ENCODE data around the gene BTBD9. TPM values are rescaled to one million over a fixed set of nuclear protein-coding genes. Genes with fewer than 3 reads are reported as not detected.

BTBD9 gene
- total and polyA plus RNA-seq, 2 donors (not counting 3 experiments of a cell fraction or from before 2014, with no cell fraction given) = 4.9 to 15.0 TPM

DNA sequence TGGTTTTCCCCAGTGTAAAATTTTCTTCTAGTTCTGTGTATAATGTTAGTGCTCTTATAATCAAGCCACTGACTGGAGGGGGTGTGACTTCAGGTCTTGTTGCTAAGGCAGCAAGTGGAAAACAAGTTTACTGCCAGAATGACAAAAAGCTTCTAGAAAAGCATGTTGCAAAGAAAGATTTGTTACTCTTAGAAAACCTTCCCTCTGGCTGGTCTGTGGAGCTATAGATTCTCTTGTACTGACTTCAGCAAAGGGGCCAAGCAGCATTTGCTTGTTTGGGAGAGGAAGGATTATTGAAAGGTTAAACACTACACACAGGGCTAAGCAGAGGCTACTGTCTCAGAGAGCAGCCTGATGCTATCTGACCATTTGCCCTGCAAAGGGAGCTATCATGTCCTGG is 288.8 kb downstream of the BTBD9 start:
- H3K27me3 ChIP-seq (ENCODE audit: control insufficient read depth in 2 of 2, insufficient read depth in 2 of 2, low read length in 2 of 2) = no peaks in the 10 kb centered on the region
- H3K9ac ChIP-seq (replicated peaks; ENCODE audit: extremely low read depth, insufficient read depth, low read length) = no peak overlapping the region
- H3K27ac ChIP-seq (ENCODE audit: insufficient read depth, low read depth, low read length) = no peak overlapping the region
- no peaks in the 10 kb centered on the region for H3K36me3 ChIP-seq (ENCODE audit: control insufficient read depth in 2 of 2, extremely low read depth in 1 of 2, insufficient read depth in 2 of 2, low read length in 2 of 2)
- no peaks in the 10 kb centered on the region for H3K79me2 ChIP-seq (ENCODE audit: control insufficient read depth, insufficient read depth, low read length)
- dilution Hi-C loops (cut with MboI; ENCODE audit: extremely low pct_ligation_motif_present, low sequenced_read_pairs) (no loop called here), intact Hi-C loops (cut with micrococcal nuclease) (no loop called here)
- ChIA-PET CTCF (interaction anchor here (0.6 kb wide), 1 partner anchor 16 kb away, joined by 3 read pairs; no protein-coding TSS in a partner anchor), POLR2A (no interaction called here)
- H4K20me1 ChIP-seq (replicated peaks; ENCODE audit: control insufficient read depth, extremely low read depth, insufficient read depth, low read length) = no peaks in the 10 kb centered on the region
- H3K4me1 ChIP-seq (ENCODE audit: control insufficient read depth, extremely low read depth, insufficient read depth, low read length) = peaks cover 10% of the 10 kb centered on the region
- H3K9me3 ChIP-seq (replicated peaks; ENCODE audit: control insufficient read depth, insufficient read depth, low read length) = no peaks in the 10 kb centered on the region
- DNase-seq (ENCODE audit: low read depth, low spot score) (no peak), FAIRE-seq (no peak)
- H2AFZ ChIP-seq (ENCODE audit: low read depth, low read length) = no peak overlapping the region
- TF ChIP-seq FOS (IDR thresholded peaks at IDR 0.05; ENCODE audit: borderline replicate concordance, insufficient read depth, low read length) = no peak
- BruUV-seq (replicated peaks) = no TSS peak
- H3K4me3 ChIP-seq (replicated peaks in 1 of 3; ENCODE audit: insufficient read depth in 1 of 3, low read depth in 1 of 3, low read length in 3 of 3) = no peak overlapping the region
- no peaks in the 10 kb centered on the region for H3K9me1 ChIP-seq (replicated peaks; ENCODE audit: control insufficient read depth, extremely low read depth, insufficient read depth, low read length)
- no peak overlapping the region for H3K4me2 ChIP-seq (ENCODE audit: insufficient read depth, low read length)

DNA sequence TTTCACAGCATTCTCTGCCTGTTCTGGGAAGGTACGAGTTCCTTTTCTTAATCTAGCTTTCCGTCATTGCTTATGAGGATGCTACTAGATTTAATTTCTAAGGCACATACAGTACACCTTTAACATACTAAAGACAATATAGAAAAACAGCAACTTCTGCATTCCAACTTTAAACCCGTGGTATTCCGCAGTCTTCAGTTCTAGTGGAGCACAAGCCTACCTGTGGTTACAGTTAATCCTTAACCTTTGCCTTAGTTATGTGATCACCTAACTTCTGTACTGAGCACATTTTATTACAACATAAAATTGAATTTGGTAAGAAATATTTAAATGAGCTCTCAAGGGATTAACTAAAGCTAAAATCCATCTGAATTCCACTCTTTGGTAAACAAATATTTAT is 289.5 kb downstream of the BTBD9 start:
- H3K4me3 ChIP-seq (replicated peaks in 1 of 3; ENCODE audit: insufficient read depth in 1 of 3, low read depth in 1 of 3, low read length in 3 of 3) = no peak overlapping the region
- no peak for FAIRE-seq
- TF ChIP-seq, protein P1, sequence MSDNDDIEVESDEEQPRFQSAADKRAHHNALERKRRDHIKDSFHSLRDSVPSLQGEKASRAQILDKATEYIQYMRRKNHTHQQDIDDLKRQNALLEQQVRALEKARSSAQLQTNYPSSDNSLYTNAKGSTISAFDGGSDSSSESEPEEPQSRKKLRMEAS (IDR thresholded peaks at IDR 0.05; ENCODE audit: insufficient read depth, insufficient read length) = no peak
- TF ChIP-seq MYC (IDR thresholded peaks at IDR 0.05; ENCODE audit: low read depth, low read length) = no peak
- TF ChIP-seq, protein P2, sequence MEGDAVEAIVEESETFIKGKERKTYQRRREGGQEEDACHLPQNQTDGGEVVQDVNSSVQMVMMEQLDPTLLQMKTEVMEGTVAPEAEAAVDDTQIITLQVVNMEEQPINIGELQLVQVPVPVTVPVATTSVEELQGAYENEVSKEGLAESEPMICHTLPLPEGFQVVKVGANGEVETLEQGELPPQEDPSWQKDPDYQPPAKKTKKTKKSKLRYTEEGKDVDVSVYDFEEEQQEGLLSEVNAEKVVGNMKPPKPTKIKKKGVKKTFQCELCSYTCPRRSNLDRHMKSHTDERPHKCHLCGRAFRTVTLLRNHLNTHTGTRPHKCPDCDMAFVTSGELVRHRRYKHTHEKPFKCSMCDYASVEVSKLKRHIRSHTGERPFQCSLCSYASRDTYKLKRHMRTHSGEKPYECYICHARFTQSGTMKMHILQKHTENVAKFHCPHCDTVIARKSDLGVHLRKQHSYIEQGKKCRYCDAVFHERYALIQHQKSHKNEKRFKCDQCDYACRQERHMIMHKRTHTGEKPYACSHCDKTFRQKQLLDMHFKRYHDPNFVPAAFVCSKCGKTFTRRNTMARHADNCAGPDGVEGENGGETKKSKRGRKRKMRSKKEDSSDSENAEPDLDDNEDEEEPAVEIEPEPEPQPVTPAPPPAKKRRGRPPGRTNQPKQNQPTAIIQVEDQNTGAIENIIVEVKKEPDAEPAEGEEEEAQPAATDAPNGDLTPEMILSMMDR (IDR thresholded peaks at IDR 0.05; ENCODE audit: extremely low read depth in 1 of 2, insufficient read depth in 1 of 2, low read depth in 1 of 2, low read length in 2 of 2) = no peak
- TF ChIP-seq GATA2 (IDR thresholded peaks at IDR 0.05; ENCODE audit: insufficient read depth, insufficient read length, low read depth, low read length) = no peak
- no peak for TF ChIP-seq FOS (IDR thresholded peaks at IDR 0.05; ENCODE audit: borderline replicate concordance, insufficient read depth, low read length)
- no peak for TF ChIP-seq POLR2AphosphoS5 (IDR thresholded peaks at IDR 0.05; ENCODE audit: insufficient read depth, low read depth, low read length)
- no peak for TF ChIP-seq JUN (IDR thresholded peaks at IDR 0.05; ENCODE audit: borderline replicate concordance, insufficient read depth, insufficient read length, low read depth)
- TF ChIP-seq POLR2A (IDR thresholded peaks at IDR 0.05; ENCODE audit: low read depth, low read length) = no peak
- TF ChIP-seq EZH2 (IDR thresholded peaks at IDR 0.05; ENCODE audit: borderline replicate concordance, low read depth, low read length, severe bottlenecking) = no peak
- H3K36me3 ChIP-seq (ENCODE audit: control insufficient read depth in 2 of 2, extremely low read depth in 1 of 2, insufficient read depth in 2 of 2, low read length in 2 of 2) = no peaks in the 10 kb centered on the region
- no peak overlapping the region for H3K9ac ChIP-seq (replicated peaks; ENCODE audit: extremely low read depth, insufficient read depth, low read length)
- intact Hi-C loops (cut with micrococcal nuclease) (no loop called here), dilution Hi-C loops (cut with MboI; ENCODE audit: extremely low pct_ligation_motif_present, low sequenced_read_pairs) (no loop called here)
- H4K20me1 ChIP-seq (replicated peaks; ENCODE audit: control insufficient read depth, extremely low read depth, insufficient read depth, low read length) = no peaks in the 10 kb centered on the region
- H2AFZ ChIP-seq (ENCODE audit: low read depth, low read length) = no peak overlapping the region
- H3K9me3 ChIP-seq (replicated peaks; ENCODE audit: control insufficient read depth, insufficient read depth, low read length) = no peaks in the 10 kb centered on the region
- no peaks in the 10 kb centered on the region for H3K79me2 ChIP-seq (ENCODE audit: control insufficient read depth, insufficient read depth, low read length)
- BruUV-seq (replicated peaks) = no TSS peak
- no peak for DNase-seq (ENCODE audit: low read depth, low spot score)
- no peaks in the 10 kb centered on the region for H3K9me1 ChIP-seq (replicated peaks; ENCODE audit: control insufficient read depth, extremely low read depth, insufficient read depth, low read length)
- no peak overlapping the region for H3K27ac ChIP-seq (ENCODE audit: insufficient read depth, low read depth, low read length)
- peaks cover 10% of the 10 kb centered on the region for H3K4me1 ChIP-seq (ENCODE audit: control insufficient read depth, extremely low read depth, insufficient read depth, low read length)
- no peak overlapping the region for H3K4me2 ChIP-seq (ENCODE audit: insufficient read depth, low read length)
- H3K27me3 ChIP-seq (ENCODE audit: control insufficient read depth in 2 of 2, insufficient read depth in 2 of 2, low read length in 2 of 2) = no peaks in the 10 kb centered on the region
- ChIA-PET CTCF (no interaction called here), POLR2A (no interaction called here)

Data from endothelial cell of umbilical vein (primary cell).